ENCODE results near the gene ABCA12. TPM values are rescaled to one million over a fixed set of nuclear protein-coding genes. Genes with fewer than 3 reads are reported as not detected.
A peak's percentile ranks its signal among the peaks of the same experiment; 100 is the strongest.

ABCA12 gene
- total RNA-seq, 2 donors from 2014 or later: 0.68 to 1.1 TPM

DNA sequence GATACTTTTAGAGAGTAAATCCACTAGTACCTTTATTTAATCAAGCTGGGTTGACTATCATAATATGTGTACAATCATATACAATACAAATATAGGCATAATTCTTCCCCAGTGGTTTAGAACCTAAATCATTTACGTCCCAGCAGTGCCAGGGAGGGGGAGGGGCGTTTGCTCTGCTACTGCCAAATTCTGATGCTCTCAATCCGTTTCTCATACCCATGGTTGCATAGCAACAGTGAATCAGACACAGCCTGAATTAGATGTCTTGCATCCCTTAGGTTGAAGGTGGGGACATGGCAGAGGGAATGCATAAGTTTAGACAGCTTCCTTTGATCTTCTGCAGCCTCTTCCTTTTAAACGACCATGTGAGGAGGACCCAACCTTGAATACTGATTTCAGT lies 135.4 kb downstream of the ABCA12 start:
- no peak overlapping the region for H3K27ac ChIP-seq
- H3K4me3 ChIP-seq: no peak overlapping the region
- H3K4me1 ChIP-seq (replicated peaks): no peaks in the 10 kb centered on the region
- intact Hi-C loops (cut with DNase I): loop anchor here (10.0 kb wide), 1 partner anchor 1198 kb away; no protein-coding TSS in a partner anchor
- no peaks in the 10 kb centered on the region for H3K36me3 ChIP-seq
- WGBS: 24% methylated on average over 4 of the region's 4 CpGs
- no peak for DNase-seq (ENCODE audit: low spot score)
- H3K9me3 ChIP-seq: no peaks in the 10 kb centered on the region
- H3K27me3 ChIP-seq (replicated peaks; ENCODE audit: insufficient read depth): no peaks in the 10 kb centered on the region
- TF ChIP-seq POLR2A (IDR thresholded peaks at IDR 0.05): no peak
- TF ChIP-seq, protein P1, sequence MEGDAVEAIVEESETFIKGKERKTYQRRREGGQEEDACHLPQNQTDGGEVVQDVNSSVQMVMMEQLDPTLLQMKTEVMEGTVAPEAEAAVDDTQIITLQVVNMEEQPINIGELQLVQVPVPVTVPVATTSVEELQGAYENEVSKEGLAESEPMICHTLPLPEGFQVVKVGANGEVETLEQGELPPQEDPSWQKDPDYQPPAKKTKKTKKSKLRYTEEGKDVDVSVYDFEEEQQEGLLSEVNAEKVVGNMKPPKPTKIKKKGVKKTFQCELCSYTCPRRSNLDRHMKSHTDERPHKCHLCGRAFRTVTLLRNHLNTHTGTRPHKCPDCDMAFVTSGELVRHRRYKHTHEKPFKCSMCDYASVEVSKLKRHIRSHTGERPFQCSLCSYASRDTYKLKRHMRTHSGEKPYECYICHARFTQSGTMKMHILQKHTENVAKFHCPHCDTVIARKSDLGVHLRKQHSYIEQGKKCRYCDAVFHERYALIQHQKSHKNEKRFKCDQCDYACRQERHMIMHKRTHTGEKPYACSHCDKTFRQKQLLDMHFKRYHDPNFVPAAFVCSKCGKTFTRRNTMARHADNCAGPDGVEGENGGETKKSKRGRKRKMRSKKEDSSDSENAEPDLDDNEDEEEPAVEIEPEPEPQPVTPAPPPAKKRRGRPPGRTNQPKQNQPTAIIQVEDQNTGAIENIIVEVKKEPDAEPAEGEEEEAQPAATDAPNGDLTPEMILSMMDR (IDR thresholded peaks at IDR 0.05): no peak
- no peak for TF ChIP-seq POLR2AphosphoS5 (IDR thresholded peaks at IDR 0.05)

DNA sequence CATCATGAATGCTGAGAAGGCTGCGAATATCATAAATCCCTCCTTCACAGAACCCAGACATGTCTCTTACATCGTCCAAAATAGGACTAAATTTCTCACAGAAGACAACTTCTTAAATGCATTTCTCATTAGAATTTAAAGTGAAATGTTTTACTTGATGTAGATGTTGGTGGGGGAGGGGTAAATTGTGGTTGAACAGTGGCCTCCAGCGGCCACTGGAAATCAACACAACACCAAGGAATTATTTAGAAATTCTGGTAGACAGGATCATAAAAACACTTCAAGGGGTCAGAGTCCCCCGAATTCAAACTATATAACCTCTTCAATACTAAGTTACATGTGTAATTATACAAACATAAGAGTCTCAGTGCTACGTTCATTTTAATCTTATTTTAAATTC lies 135.9 kb downstream of the ABCA12 start:
- 17% methylated on average over 5 of the region's 5 CpGs for WGBS
- TF ChIP-seq, protein P1 (IDR thresholded peaks at IDR 0.05): peak in 2 of 4 experiments; percentile 31 to 37
- no peak for TF ChIP-seq POLR2A (IDR thresholded peaks at IDR 0.05)
- no peak overlapping the region for H3K4me3 ChIP-seq
- no peak for DNase-seq (ENCODE audit: low spot score)
- no peaks in the 10 kb centered on the region for H3K27me3 ChIP-seq (replicated peaks; ENCODE audit: insufficient read depth)
- no peaks in the 10 kb centered on the region for H3K36me3 ChIP-seq
- H3K27ac ChIP-seq: no peak overlapping the region
- intact Hi-C loops (cut with DNase I): loop anchor here (10.0 kb wide), 1 partner anchor 1198 kb away; no protein-coding TSS in a partner anchor
- no peaks in the 10 kb centered on the region for H3K9me3 ChIP-seq
- no peaks in the 10 kb centered on the region for H3K4me1 ChIP-seq (replicated peaks)

DNA sequence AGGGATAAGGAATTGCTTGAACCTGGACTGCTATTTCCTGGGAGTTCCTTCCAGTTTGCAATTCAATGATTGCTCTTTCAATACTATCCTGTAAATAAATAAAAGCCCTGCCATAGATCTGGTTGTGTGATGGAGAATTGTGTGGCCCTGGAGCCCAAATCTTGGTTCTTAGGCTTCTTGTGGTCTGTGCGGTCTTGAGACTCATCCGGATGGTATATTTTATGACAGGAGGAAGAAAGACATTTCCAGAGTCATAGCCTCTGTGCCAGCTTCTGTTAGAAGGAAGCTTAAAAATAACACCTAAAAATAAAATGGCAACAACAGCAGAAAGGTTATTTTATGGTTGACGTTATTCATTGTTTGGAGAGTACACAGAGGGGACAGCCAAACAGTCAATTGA lies 137.7 kb downstream of the ABCA12 start:
- WGBS: 54% methylated on average over 3 of the region's 3 CpGs
- no peak overlapping the region for H3K4me3 ChIP-seq
- DNase-seq (ENCODE audit: low spot score): no peak
- intact Hi-C loops (cut with DNase I): loop anchor here (10.0 kb wide), 1 partner anchor 1196 kb away; no protein-coding TSS in a partner anchor
- H3K4me1 ChIP-seq (replicated peaks): no peaks in the 10 kb centered on the region
- no peaks in the 10 kb centered on the region for H3K27me3 ChIP-seq (replicated peaks; ENCODE audit: insufficient read depth)
- no peaks in the 10 kb centered on the region for H3K36me3 ChIP-seq
- H3K27ac ChIP-seq: no peak overlapping the region
- H3K9me3 ChIP-seq: no peaks in the 10 kb centered on the region
- TF ChIP-seq POLR2AphosphoS5 (IDR thresholded peaks at IDR 0.05): no peak
- TF ChIP-seq, protein P1 (IDR thresholded peaks at IDR 0.05): no peak
- TF ChIP-seq POLR2A (IDR thresholded peaks at IDR 0.05): no peak

DNA sequence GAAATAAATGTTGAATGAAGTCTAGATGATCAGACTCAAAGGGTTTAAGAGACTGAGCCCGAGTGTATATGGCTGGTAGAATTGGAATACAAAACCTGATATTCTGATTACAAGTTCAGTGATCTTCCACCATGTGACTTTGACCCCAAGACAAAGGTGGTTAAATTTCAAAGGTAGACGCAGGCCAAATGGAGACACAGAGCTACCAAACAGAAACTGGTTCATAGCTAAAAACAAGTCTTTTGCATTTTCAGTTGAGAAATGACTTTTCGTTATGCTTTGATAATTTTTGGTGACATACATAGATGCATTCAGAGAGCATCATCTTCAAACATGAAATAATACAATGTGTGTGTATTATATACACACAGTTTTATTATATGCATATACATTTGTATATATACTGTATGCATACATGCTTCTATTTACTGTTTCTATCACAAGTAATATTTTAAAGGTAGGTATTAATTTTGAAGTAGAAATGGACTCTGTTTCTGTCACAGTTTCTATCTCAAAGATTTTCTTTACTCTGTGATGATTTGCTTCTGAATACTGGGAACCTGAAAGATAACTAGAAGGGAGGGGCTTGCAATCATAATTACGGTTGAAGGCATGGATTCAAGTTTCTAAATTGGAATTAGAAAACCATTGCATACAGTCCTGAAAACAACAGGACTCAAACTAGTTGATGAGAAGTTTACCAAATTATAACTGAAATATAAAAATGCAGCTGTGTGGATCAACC lies 142.3 kb downstream of the ABCA12 start:
- H3K4me3 ChIP-seq: no peak overlapping the region
- no peak for DNase-seq (ENCODE audit: low spot score)
- no peak for TF ChIP-seq POLR2A (IDR thresholded peaks at IDR 0.05)
- TF ChIP-seq POLR2AphosphoS5 (IDR thresholded peaks at IDR 0.05): no peak
- TF ChIP-seq, protein P1 (IDR thresholded peaks at IDR 0.05): no peak
- no peaks in the 10 kb centered on the region for H3K9me3 ChIP-seq
- intact Hi-C loops (cut with DNase I): no loop called here
- H3K27ac ChIP-seq: no peak overlapping the region
- H3K4me1 ChIP-seq (replicated peaks): no peaks in the 10 kb centered on the region
- no peaks in the 10 kb centered on the region for H3K27me3 ChIP-seq (replicated peaks; ENCODE audit: insufficient read depth)
- H3K36me3 ChIP-seq: no peaks in the 10 kb centered on the region
- 89% methylated on average over 4 of the region's 4 CpGs for WGBS

DNA sequence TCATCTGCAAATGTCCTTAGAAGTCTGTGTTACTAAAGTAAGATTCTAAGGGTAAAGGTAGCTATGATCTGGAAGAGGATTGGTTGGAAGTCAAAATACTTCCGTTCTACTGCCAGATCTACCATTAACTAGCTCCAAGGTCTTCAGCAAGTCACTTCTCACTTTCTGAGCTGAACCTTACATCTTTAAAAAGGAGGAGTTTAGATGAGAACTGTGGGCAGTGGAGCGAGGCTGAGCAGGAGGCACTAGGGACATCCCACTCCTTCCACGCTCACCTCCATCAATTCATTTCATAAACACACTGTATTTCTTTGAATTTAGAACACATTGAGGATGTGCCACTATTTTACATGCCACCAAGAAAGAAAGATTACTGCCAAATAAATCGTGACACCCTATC lies 143.0 kb downstream of the ABCA12 start:
- H3K9me3 ChIP-seq: no peaks in the 10 kb centered on the region
- H3K27ac ChIP-seq: no peak overlapping the region
- 89% methylated on average over 4 of the region's 4 CpGs for WGBS
- H3K4me1 ChIP-seq (replicated peaks): no peaks in the 10 kb centered on the region
- TF ChIP-seq POLR2AphosphoS5 (IDR thresholded peaks at IDR 0.05) (no peak), POLR2A (IDR thresholded peaks at IDR 0.05) (no peak)
- TF ChIP-seq, protein P1 (IDR thresholded peaks at IDR 0.05): no peak
- H3K27me3 ChIP-seq (replicated peaks; ENCODE audit: insufficient read depth): no peaks in the 10 kb centered on the region
- no peak overlapping the region for H3K4me3 ChIP-seq
- intact Hi-C loops (cut with DNase I): no loop called here
- H3K36me3 ChIP-seq: no peaks in the 10 kb centered on the region
- no peak for DNase-seq (ENCODE audit: low spot score)
